NOMO-1 treated with dmso at 0.1 percent for 144 hours (cell line): Measurements from ENCODE around the gene TYR.
"Not testable (repeated sequence)": the region's sequence is repeated elsewhere in the genome, so short reads cannot be mapped to it uniquely, and the experiment has no call there.

Source experiments
- DNase-seq: peaks from one replicate; lab custom pipeline; 2025; ENCODE audit not compliant: unreplicated experiment; lab: John Stamatoyannopoulos, UW

The TYR gene

DNA sequence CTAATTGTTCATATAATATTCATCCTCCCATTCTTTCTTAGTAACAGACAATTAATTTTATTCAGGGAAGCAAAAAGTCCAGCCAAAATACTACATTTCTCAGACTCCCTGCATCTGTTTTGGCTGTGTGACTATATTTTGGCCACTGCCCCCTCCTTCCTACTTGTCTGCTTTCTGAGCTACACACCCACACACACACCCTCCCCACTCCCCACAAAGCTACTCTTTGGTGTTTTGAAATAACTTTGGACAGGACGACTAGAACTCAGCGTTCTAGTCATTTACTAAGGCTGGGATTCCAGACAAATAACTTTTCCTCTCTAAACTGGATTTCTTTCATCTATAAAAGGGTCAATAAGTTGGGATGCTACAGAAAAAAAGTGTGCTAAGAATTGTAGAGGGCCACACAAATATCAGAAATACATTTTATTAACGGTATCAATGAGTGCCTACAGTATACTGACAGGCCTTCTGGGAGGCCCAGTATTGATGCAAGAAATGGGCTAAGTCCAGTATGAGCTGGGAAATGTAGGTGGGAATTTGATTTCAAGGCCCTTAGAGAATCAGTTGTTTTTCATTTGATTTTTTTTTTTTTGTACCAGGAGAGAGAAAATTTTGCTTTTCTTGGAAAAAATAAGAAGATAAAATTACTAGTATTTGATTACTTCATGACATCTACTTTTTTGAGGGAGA, 165.4 kb downstream of the TYR start:
- not testable (repeated sequence) for DNase-seq
